Nephron progenitor cell (in vitro differentiated cells): ENCODE data around the gene LRP8.

Source experiments
- DNase-seq: peaks from one replicate; pipeline ENCODE4 v3.0.0; 2021
- H3K27ac Mint-ChIP-seq: 2 replicates; pipeline ENCODE4 v1.8.0; 2021; ENCODE audit warnings: mild to moderate bottlenecking, moderate library complexity, mixed read lengths
- H3K27me3 Mint-ChIP-seq: 2 replicates; pipeline ENCODE4 v1.8.0; 2021; ENCODE audit warnings: mild to moderate bottlenecking, low read depth, mixed read lengths; ENCODE audit not compliant: poor library complexity
- H3K36me3 Mint-ChIP-seq: 2 replicates; pipeline ENCODE4 v1.8.0; 2021; ENCODE audit warnings: low read depth, mixed read lengths
- H3K4me1 Mint-ChIP-seq: 2 replicates; pipeline ENCODE4 v1.8.0; 2021; ENCODE audit warnings: mixed read lengths
- H3K4me3 Mint-ChIP-seq: 2 replicates; pipeline ENCODE4 v1.8.0; 2021; ENCODE audit warnings: mild to moderate bottlenecking, moderate library complexity, mixed read lengths
- H3K9me3 Mint-ChIP-seq: 2 replicates; pipeline ENCODE4 v1.8.0; 2021; ENCODE audit warnings: mild to moderate bottlenecking, moderate library complexity, mixed read lengths
- CTCF ChIP-seq: fragments of 200-600 bp; sonication (generic); IDR thresholded peaks from 2 replicates; pipeline ENCODE4 v1.5.0; 2021; ENCODE audit warnings: antibody characterized with exemption

The LRP8 gene

GRCh38 chr1:53281133-53281532, 46.7 kb downstream of the LRP8 start:
- no peak for DNase-seq
- no peak overlapping the region for H3K27ac Mint-ChIP-seq
- no peaks in the 10 kb centered on the region for H3K9me3 Mint-ChIP-seq
- H3K27me3 Mint-ChIP-seq = no peaks in the 10 kb centered on the region
- H3K36me3 Mint-ChIP-seq = peaks cover 23% of the 10 kb centered on the region
- no peak for TF ChIP-seq CTCF
- no peak overlapping the region for H3K4me3 Mint-ChIP-seq
- peaks cover 12% of the 10 kb centered on the region for H3K4me1 Mint-ChIP-seq

- no peak overlapping the region for H3K27ac Mint-ChIP-seq
- H3K36me3 Mint-ChIP-seq = peaks cover 23% of the 10 kb centered on the region
- H3K4me3 Mint-ChIP-seq = no peak overlapping the region
- TF ChIP-seq CTCF = no peak
- H3K27me3 Mint-ChIP-seq = no peaks in the 10 kb centered on the region
- peaks cover 12% of the 10 kb centered on the region for H3K4me1 Mint-ChIP-seq
- DNase-seq = no peak
- no peaks in the 10 kb centered on the region for H3K9me3 Mint-ChIP-seq
These were observed 47.4 kb downstream of the LRP8 start for GRCh38 chr1:53280496-53280895.

GRCh38 chr1:53279296-53280200, 48.3 kb downstream of the LRP8 start:
- H3K27ac Mint-ChIP-seq = peak overlapping the region; percentile 43
- no peak for TF ChIP-seq CTCF
- peaks cover 17% of the 10 kb centered on the region for H3K36me3 Mint-ChIP-seq
- H3K4me3 Mint-ChIP-seq = no peak overlapping the region
- H3K27me3 Mint-ChIP-seq = no peaks in the 10 kb centered on the region
- DNase-seq = no peak
- H3K4me1 Mint-ChIP-seq = peaks cover 12% of the 10 kb centered on the region
- no peaks in the 10 kb centered on the region for H3K9me3 Mint-ChIP-seq

GRCh38 chr1:53278298-53278725, 49.6 kb downstream of the LRP8 start:
- Mint-ChIP-seq H3K36me3 (peaks cover 15% of the 10 kb centered on the region), H3K4me1 (peaks cover 12% of the 10 kb centered on the region), H3K9me3 (no peaks in the 10 kb centered on the region), H3K27ac (no peak overlapping the region), H3K4me3 (no peak overlapping the region), H3K27me3 (no peaks in the 10 kb centered on the region)
- peak; percentile 81 for DNase-seq
- peak; percentile 90 for TF ChIP-seq CTCF

- no peak overlapping the region for H3K4me3 Mint-ChIP-seq
These were observed 50.5 kb downstream of the LRP8 start for GRCh38 chr1:53277326-53277725.

More at GRCh38 chr1:53277326-53277725, 50.5 kb downstream of the LRP8 start:
- Mint-ChIP-seq H3K36me3 (peaks cover 24% of the 10 kb centered on the region), H3K9me3 (no peaks in the 10 kb centered on the region), H3K27me3 (no peaks in the 10 kb centered on the region), H3K27ac (no peak overlapping the region), H3K4me1 (peaks cover 20% of the 10 kb centered on the region)
- DNase-seq = no peak
- no peak for TF ChIP-seq CTCF
